Fibroblast of lung (primary cell): ENCODE measurements around the gene AKT1. TPM values are rescaled to one million over a fixed set of nuclear protein-coding genes. Genes with fewer than 3 reads are reported as not detected.

Experiments
- DNase-seq, 2 donors: peaks; one replicate each; pipeline versions ENCODE4 v3.0.0 to v3.0.0-alpha.2; 2010; ENCODE audit warnings: low read depth in 2 of 2
- H2AFZ ChIP-seq: 2 replicates; pipeline ENCODE4 v1.5.1; 2012; ENCODE audit warnings: low read length, control low read depth, inconsistent platforms
- H3K27ac ChIP-seq: 2 replicates; pipeline ENCODE4 v1.5.1; 2011; ENCODE audit warnings: low read length, control low read depth; ENCODE audit not compliant: insufficient read depth
- H3K27me3 ChIP-seq: 2 replicates; pipeline ENCODE4 v1.5.1; 2011; ENCODE audit warnings: mild to moderate bottlenecking, low read length; ENCODE audit not compliant: control insufficient read depth, insufficient read depth
- H3K36me3 ChIP-seq: 2 replicates; pipeline ENCODE4 v1.5.1; 2011; ENCODE audit warnings: low read length; ENCODE audit not compliant: control insufficient read depth, insufficient read depth
- H3K4me1 ChIP-seq: 2 replicates; pipeline ENCODE4 v1.5.1; 2011; ENCODE audit warnings: low read length; ENCODE audit not compliant: control insufficient read depth, insufficient read depth; ENCODE audit errors: extremely low read depth
- H3K4me2 ChIP-seq: 2 replicates; pipeline ENCODE4 v1.5.1; 2011; ENCODE audit warnings: low read length, control low read depth; ENCODE audit not compliant: insufficient read depth; ENCODE audit errors: extremely low read depth
- H3K4me3 ChIP-seq, 4 experiments: fragments of 200-600 bp in 1 of 4; sonication (generic) in 1 of 4; replicated peaks in 1 of 4; 2 replicates each; pipeline ENCODE4 v1.5.1; 2011 to 2016; ENCODE audit warnings: low read length in 4 of 4, low read depth in 3 of 4, mild to moderate bottlenecking in 3 of 4, control low read depth in 2 of 4, inconsistent platforms in 1 of 4, mixed read lengths in 1 of 4; ENCODE audit not compliant: insufficient read depth in 1 of 4; ENCODE audit errors: control extremely low read depth in 1 of 4
- H3K79me2 ChIP-seq: 2 replicates; pipeline ENCODE4 v1.5.1; 2012; ENCODE audit warnings: mild to moderate bottlenecking, low read length, inconsistent platforms; ENCODE audit not compliant: control insufficient read depth, insufficient read depth
- H3K9ac ChIP-seq: 2 replicates; pipeline ENCODE4 v1.5.1; 2011; ENCODE audit warnings: mild to moderate bottlenecking, low read length, control low read depth; ENCODE audit not compliant: insufficient read depth
- H3K9me3 ChIP-seq: 2 replicates; pipeline ENCODE4 v1.5.1; 2012; ENCODE audit warnings: low read depth, low read length; ENCODE audit not compliant: control insufficient read depth, insufficient read depth
- H4K20me1 ChIP-seq: 2 replicates; pipeline ENCODE4 v1.5.1; 2011; ENCODE audit warnings: low read length; ENCODE audit not compliant: control insufficient read depth, insufficient read depth; ENCODE audit errors: extremely low read depth
- EZH2 ChIP-seq: IDR thresholded peaks from 2 replicates; pipeline ENCODE4 v1.5.1; 2012; ENCODE audit warnings: low read length, control low read depth, mild to moderate bottlenecking; ENCODE audit errors: missing control alignments
- polyA plus RNA-seq, 2 donors: library from polyadenylated mRNA; depleted of rRNA in 1 of 2; stranded (reverse) in 1 of 2; unstranded in 1 of 2; fragments of >200 nt; gene quantifications; 2 replicates each; pipeline ENCODE4 v1.2.1, GENCODE V29; 2011 to 2012; ENCODE audit warnings: missing spikeins in 1 of 2
- total RNA-seq: library from RNA; depleted of rRNA; stranded (reverse); fragments of >200 nt; gene quantifications from 2 replicates; pipeline ENCODE4 v1.2.1, GENCODE V29; 2014
- TF ChIP-seq, protein P1 (sequence below), 2 donors: IDR thresholded peaks in 1 of 2; conservative IDR thresholded peaks in 1 of 2; 1 replicate in 1 of 2; 2 replicates in 1 of 2; pipeline ENCODE4 v1.5.1; 2011 to 2012; ENCODE audit warnings: low read length in 2 of 2, control low read depth in 1 of 2, inconsistent platforms in 1 of 2, low read depth in 1 of 2, mild to moderate bottlenecking in 1 of 2

AKT1 gene
- total and polyA plus RNA-seq, 2 donors (not counting 1 experiment from before 2014, with no cell fraction given), result 83.2 to 127 TPM

DNA sequence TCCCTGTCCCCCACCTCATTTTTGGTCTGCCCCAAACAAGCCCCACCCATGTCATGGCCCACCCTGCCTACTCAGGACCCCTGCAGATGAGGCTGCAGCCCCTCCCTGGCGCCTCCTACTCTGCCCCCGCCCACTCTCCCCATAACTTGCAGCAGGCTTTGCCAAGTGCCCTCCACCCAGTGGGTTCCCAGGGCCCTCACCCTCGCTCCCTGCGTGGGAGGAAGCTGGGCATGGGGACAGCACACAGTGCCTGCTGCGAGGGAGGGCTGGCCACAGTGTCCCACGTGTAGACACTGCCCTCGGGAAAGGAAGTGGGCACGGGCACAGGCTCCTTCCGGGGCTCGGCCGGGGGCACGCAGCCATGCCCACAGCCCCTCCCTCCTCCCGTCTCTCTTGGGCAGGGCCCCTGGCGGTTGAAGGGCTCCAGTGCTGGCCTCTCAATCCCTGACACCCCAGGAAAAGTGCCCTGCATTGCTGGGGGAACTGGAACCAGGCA is 9.4 kb downstream of the AKT1 start:
- Histone ChIP-seq H3K36me3 (peaks cover 13% of the 10 kb centered on the region), H3K9ac (no peak overlapping the region), H3K27me3 (no peaks in the 10 kb centered on the region), H4K20me1 (no peaks in the 10 kb centered on the region), H3K79me2 (peaks cover 19% of the 10 kb centered on the region), H3K4me1 (no peaks in the 10 kb centered on the region), H3K4me3 (no peak overlapping the region), H3K4me2 (no peak overlapping the region), H3K27ac (no peak overlapping the region), H3K9me3 (no peaks in the 10 kb centered on the region), H2AFZ (no peak overlapping the region)
- TF ChIP-seq, protein P1, sequence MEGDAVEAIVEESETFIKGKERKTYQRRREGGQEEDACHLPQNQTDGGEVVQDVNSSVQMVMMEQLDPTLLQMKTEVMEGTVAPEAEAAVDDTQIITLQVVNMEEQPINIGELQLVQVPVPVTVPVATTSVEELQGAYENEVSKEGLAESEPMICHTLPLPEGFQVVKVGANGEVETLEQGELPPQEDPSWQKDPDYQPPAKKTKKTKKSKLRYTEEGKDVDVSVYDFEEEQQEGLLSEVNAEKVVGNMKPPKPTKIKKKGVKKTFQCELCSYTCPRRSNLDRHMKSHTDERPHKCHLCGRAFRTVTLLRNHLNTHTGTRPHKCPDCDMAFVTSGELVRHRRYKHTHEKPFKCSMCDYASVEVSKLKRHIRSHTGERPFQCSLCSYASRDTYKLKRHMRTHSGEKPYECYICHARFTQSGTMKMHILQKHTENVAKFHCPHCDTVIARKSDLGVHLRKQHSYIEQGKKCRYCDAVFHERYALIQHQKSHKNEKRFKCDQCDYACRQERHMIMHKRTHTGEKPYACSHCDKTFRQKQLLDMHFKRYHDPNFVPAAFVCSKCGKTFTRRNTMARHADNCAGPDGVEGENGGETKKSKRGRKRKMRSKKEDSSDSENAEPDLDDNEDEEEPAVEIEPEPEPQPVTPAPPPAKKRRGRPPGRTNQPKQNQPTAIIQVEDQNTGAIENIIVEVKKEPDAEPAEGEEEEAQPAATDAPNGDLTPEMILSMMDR (conservative IDR thresholded peaks at IDR 0.05 in 1 of 2, IDR thresholded peaks at IDR 0.05 in 1 of 2; ENCODE audit: low read depth in 1 of 2, low read length in 2 of 2), result no peak
- TF ChIP-seq EZH2, result no peak
- no peak for DNase-seq

DNA sequence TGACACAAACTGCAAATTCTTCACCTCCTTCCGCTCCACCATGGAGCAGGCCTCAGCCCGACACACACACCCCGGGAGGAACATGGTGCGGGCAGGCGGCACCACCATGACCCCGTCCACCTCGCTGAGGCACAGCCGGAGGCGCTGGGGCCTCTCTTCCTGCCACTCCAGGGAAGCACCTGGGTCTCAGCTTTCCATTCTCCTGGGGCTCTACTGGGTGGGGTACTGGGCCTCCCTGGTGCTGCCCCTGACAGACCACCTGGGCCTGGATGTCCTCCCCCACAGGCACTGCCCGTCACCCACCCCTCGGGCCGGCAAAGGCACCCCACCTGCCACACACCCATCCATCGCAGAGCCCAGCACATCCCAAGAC is 9.9 kb downstream of the AKT1 start:
- peaks cover 12% of the 10 kb centered on the region for H3K36me3 ChIP-seq
- DNase-seq, result no peak
- H3K9ac ChIP-seq, result no peak overlapping the region
- H3K27me3 ChIP-seq, result no peaks in the 10 kb centered on the region
- H3K4me2 ChIP-seq, result no peak overlapping the region
- no peak overlapping the region for H3K4me3 ChIP-seq
- no peak overlapping the region for H3K27ac ChIP-seq
- no peak overlapping the region for H2AFZ ChIP-seq
- H4K20me1 ChIP-seq, result no peaks in the 10 kb centered on the region
- H3K4me1 ChIP-seq, result no peaks in the 10 kb centered on the region
- TF ChIP-seq, protein P1 (conservative IDR thresholded peaks at IDR 0.05 in 1 of 2, IDR thresholded peaks at IDR 0.05 in 1 of 2; ENCODE audit: low read depth in 1 of 2, low read length in 2 of 2), result no peak
- TF ChIP-seq EZH2, result no peak
- peaks cover 16% of the 10 kb centered on the region for H3K79me2 ChIP-seq
- no peaks in the 10 kb centered on the region for H3K9me3 ChIP-seq

DNA sequence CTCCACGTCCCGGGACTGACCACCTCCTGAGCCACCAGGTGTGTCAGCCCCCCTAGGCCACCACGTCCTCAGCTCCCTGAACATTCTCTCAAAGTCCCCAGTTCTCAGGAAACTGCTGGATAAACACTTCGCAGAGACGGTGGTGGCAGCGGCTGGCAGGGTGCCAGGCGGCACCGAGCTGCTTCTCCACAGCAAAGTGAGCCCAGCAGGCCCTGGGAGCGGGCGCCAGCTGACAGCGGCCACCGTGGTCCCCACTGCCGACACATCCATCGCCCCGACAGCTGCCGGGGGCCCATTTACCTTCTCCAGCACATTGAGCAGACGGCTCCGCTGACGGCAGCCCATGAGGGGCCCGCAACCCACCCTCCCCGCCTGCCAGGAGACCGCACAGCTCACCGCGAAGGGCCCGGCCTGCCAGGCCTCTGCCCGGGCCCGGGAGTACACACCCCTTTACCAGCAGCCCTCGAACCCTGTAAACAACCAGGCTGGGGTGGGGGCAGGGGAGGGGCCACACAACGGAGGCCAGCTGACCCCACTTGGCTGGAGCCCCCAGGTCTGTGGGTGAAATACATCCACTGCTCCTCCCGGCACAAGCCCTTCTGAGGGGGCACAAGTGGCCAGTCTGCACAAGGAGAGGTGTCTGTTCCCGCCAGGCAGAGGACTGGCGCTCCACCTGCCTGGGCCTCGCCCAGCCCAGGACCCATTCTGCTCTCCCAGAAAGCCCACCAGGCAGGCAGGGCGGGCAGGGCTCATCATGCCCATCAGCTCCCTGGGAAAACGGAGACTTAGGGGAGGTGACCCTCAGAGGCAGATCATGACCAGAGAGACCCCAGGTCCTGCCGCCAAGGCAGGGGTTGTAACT is 10.5 kb downstream of the AKT1 start:
- Histone ChIP-seq H3K4me1 (no peaks in the 10 kb centered on the region), H3K27ac (no peak overlapping the region), H2AFZ (no peak overlapping the region), H4K20me1 (no peaks in the 10 kb centered on the region), H3K27me3 (no peaks in the 10 kb centered on the region), H3K4me2 (no peak overlapping the region), H3K79me2 (peaks cover 12% of the 10 kb centered on the region), H3K9me3 (no peaks in the 10 kb centered on the region), H3K36me3 (peaks cover 7% of the 10 kb centered on the region), H3K4me3 (no peak overlapping the region), H3K9ac (no peak overlapping the region)
- DNase-seq, result no peak
- TF ChIP-seq, protein P1 (conservative IDR thresholded peaks at IDR 0.05 in 1 of 2, IDR thresholded peaks at IDR 0.05 in 1 of 2; ENCODE audit: low read depth in 1 of 2, low read length in 2 of 2), result no peak
- no peak for TF ChIP-seq EZH2
